Activated naive CD8-positive, alpha-beta T cell (primary cell): ENCODE data around the gene GASK1A.
"Not testable (repeated sequence)": the region's sequence is repeated elsewhere in the genome, so short reads cannot be mapped to it uniquely, and the experiment has no call there.

Experiments used
- H3K27ac Mint-ChIP-seq: one replicate; pipeline ENCODE4 v1.8.0; 2021; ENCODE audit warnings: mixed read lengths
- H3K27me3 Mint-ChIP-seq: one replicate; pipeline ENCODE4 v1.8.0; 2021; ENCODE audit warnings: mixed read lengths
- H3K36me3 Mint-ChIP-seq: one replicate; pipeline ENCODE4 v1.8.0; 2021; ENCODE audit warnings: mixed read lengths
- H3K4me1 Mint-ChIP-seq: one replicate; pipeline ENCODE4 v1.8.0; 2021; ENCODE audit warnings: low read depth, mixed read lengths
- H3K4me3 Mint-ChIP-seq: one replicate; pipeline ENCODE4 v1.8.0; 2021; ENCODE audit warnings: mild to moderate bottlenecking, mixed read lengths
- H3K9me3 Mint-ChIP-seq: one replicate; pipeline ENCODE4 v1.8.0; 2021; ENCODE audit warnings: low read depth, mixed read lengths

The GASK1A gene

GRCh38 chr3:43043071-43043766, 64.1 kb downstream of the GASK1A start:
- Mint-ChIP-seq H3K4me3 (no peak overlapping the region), H3K27ac (no peak overlapping the region), H3K36me3 (peaks cover 3% of the 10 kb centered on the region), H3K9me3 (peaks cover 9% of the 10 kb centered on the region), H3K27me3 (no peaks in the 10 kb centered on the region), H3K4me1 (peaks cover 5% of the 10 kb centered on the region)

GRCh38 chr3:43043793-43044192, 64.7 kb downstream of the GASK1A start:
- peaks cover 12% of the 10 kb centered on the region for H3K9me3 Mint-ChIP-seq

GRCh38 chr3:43045079-43045478, 66.0 kb downstream of the GASK1A start:
- not testable (repeated sequence) for H3K27me3 Mint-ChIP-seq, H3K27ac Mint-ChIP-seq, H3K4me3 Mint-ChIP-seq, H3K4me1 Mint-ChIP-seq
- Mint-ChIP-seq H3K9me3 (peaks cover 17% of the 10 kb centered on the region), H3K36me3 (peaks cover 10% of the 10 kb centered on the region)

More at GRCh38 chr3:43043793-43044192, 64.7 kb downstream of the GASK1A start:
- H3K27me3 Mint-ChIP-seq = no peaks in the 10 kb centered on the region
- no peak overlapping the region for H3K4me3 Mint-ChIP-seq
- peaks cover 7% of the 10 kb centered on the region for H3K36me3 Mint-ChIP-seq
- no peak overlapping the region for H3K27ac Mint-ChIP-seq
- no peaks in the 10 kb centered on the region for H3K4me1 Mint-ChIP-seq

GRCh38 chr3:43046583-43046982, 67.5 kb downstream of the GASK1A start:
- H3K4me1 Mint-ChIP-seq = no peaks in the 10 kb centered on the region
- H3K9me3 Mint-ChIP-seq = peaks cover 23% of the 10 kb centered on the region
- no peak overlapping the region for H3K27ac Mint-ChIP-seq
- peaks cover 12% of the 10 kb centered on the region for H3K36me3 Mint-ChIP-seq
- no peaks in the 10 kb centered on the region for H3K27me3 Mint-ChIP-seq
- H3K4me3 Mint-ChIP-seq = no peak overlapping the region

- Mint-ChIP-seq H3K4me3 (no peak overlapping the region), H3K27ac (no peak overlapping the region), H3K4me1 (no peaks in the 10 kb centered on the region), H3K27me3 (no peaks in the 10 kb centered on the region), H3K9me3 (peaks cover 26% of the 10 kb centered on the region), H3K36me3 (peaks cover 20% of the 10 kb centered on the region)
Observed at GRCh38 chr3:43048470-43048869, 69.4 kb downstream of the GASK1A start.

- Mint-ChIP-seq H3K27ac (no peak overlapping the region), H3K4me1 (no peaks in the 10 kb centered on the region), H3K36me3 (peaks cover 17% of the 10 kb centered on the region), H3K9me3 (peaks cover 16% of the 10 kb centered on the region), H3K4me3 (no peak overlapping the region), H3K27me3 (no peaks in the 10 kb centered on the region)
Observed at GRCh38 chr3:43053291-43053690, 74.2 kb downstream of the GASK1A start.

- Mint-ChIP-seq H3K36me3 (peaks cover 10% of the 10 kb centered on the region), H3K27me3 (no peaks in the 10 kb centered on the region), H3K4me3 (no peak overlapping the region), H3K4me1 (peaks cover 2% of the 10 kb centered on the region), H3K27ac (no peak overlapping the region), H3K9me3 (peaks cover 10% of the 10 kb centered on the region)
Observed at GRCh38 chr3:43054754-43055153, 75.6 kb downstream of the GASK1A start.

- Mint-ChIP-seq H3K36me3 (peaks cover 7% of the 10 kb centered on the region), H3K9me3 (peaks cover 6% of the 10 kb centered on the region), H3K27me3 (no peaks in the 10 kb centered on the region), H3K27ac (no peak overlapping the region), H3K4me1 (peaks cover 8% of the 10 kb centered on the region), H3K4me3 (no peak overlapping the region)
Observed at GRCh38 chr3:43055393-43055792, 76.3 kb downstream of the GASK1A start.

- H3K4me1 Mint-ChIP-seq = peaks cover 15% of the 10 kb centered on the region
- peaks cover 7% of the 10 kb centered on the region for H3K36me3 Mint-ChIP-seq
- no peaks in the 10 kb centered on the region for H3K27me3 Mint-ChIP-seq
- peaks cover 3% of the 10 kb centered on the region for H3K9me3 Mint-ChIP-seq
- H3K27ac Mint-ChIP-seq = no peak overlapping the region
- no peak overlapping the region for H3K4me3 Mint-ChIP-seq
Observed at GRCh38 chr3:43055806-43056770, 77.0 kb downstream of the GASK1A start.

GRCh38 chr3:43059456-43059855, 80.3 kb downstream of the GASK1A start:
- Mint-ChIP-seq H3K27me3 (no peaks in the 10 kb centered on the region), H3K4me1 (peaks cover 25% of the 10 kb centered on the region), H3K27ac (no peak overlapping the region), H3K36me3 (no peaks in the 10 kb centered on the region), H3K9me3 (no peaks in the 10 kb centered on the region), H3K4me3 (no peak overlapping the region)

GRCh38 chr3:43061101-43061895, 82.2 kb downstream of the GASK1A start:
- H3K4me1 Mint-ChIP-seq = peaks cover 25% of the 10 kb centered on the region

GRCh38 chr3:43062040-43062563, 83.0 kb downstream of the GASK1A start:
- peaks cover 25% of the 10 kb centered on the region for H3K4me1 Mint-ChIP-seq

More at GRCh38 chr3:43061101-43061895, 82.2 kb downstream of the GASK1A start:
- H3K4me3 Mint-ChIP-seq = no peak overlapping the region
- H3K27me3 Mint-ChIP-seq = no peaks in the 10 kb centered on the region
- H3K9me3 Mint-ChIP-seq = no peaks in the 10 kb centered on the region
- H3K27ac Mint-ChIP-seq = no peak overlapping the region
- no peaks in the 10 kb centered on the region for H3K36me3 Mint-ChIP-seq

GRCh38 chr3:43062564-43063040, 83.5 kb downstream of the GASK1A start:
- Mint-ChIP-seq H3K4me3 (no peak overlapping the region), H3K9me3 (no peaks in the 10 kb centered on the region), H3K4me1 (peaks cover 25% of the 10 kb centered on the region), H3K36me3 (no peaks in the 10 kb centered on the region), H3K27me3 (no peaks in the 10 kb centered on the region), H3K27ac (no peak overlapping the region)

More at GRCh38 chr3:43062040-43062563, 83.0 kb downstream of the GASK1A start:
- Mint-ChIP-seq H3K36me3 (no peaks in the 10 kb centered on the region), H3K27ac (no peak overlapping the region), H3K27me3 (no peaks in the 10 kb centered on the region), H3K9me3 (no peaks in the 10 kb centered on the region), H3K4me3 (no peak overlapping the region)

GRCh38 chr3:43063114-43063513, 84.0 kb downstream of the GASK1A start:
- no peaks in the 10 kb centered on the region for H3K9me3 Mint-ChIP-seq
- no peaks in the 10 kb centered on the region for H3K27me3 Mint-ChIP-seq
- H3K36me3 Mint-ChIP-seq = no peaks in the 10 kb centered on the region
- H3K27ac Mint-ChIP-seq = no peak overlapping the region
- no peak overlapping the region for H3K4me3 Mint-ChIP-seq
- H3K4me1 Mint-ChIP-seq = peaks cover 25% of the 10 kb centered on the region
